ENCODE results near the gene TNRC6A.
"Not testable (repeated sequence)": the region's sequence is repeated elsewhere in the genome, so short reads cannot be mapped to it uniquely, and the experiment has no call there.

Gene TNRC6A

DNA sequence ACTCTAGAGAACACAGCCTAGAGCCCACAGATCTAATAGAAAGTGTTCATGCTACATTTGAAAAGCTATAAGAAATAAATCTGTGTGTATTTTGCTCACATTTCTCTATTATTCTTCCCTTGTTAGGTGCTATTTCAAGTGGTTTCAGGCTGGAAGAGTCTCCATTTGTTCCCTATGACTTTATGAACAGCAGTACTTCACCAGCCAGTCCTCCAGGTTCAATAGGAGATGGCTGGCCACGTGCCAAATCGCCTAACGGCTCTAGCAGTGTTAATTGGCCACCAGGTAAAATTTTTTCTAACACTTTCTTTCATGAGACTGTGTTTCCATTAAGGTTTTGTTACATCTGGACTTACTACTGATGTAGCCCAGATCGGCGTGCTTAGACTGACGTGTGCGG, 85.6 kb downstream of the TNRC6A start:
- no peak for DNase-seq (ENCODE audit: low read depth)

- DNase-seq (ENCODE audit: low read depth) = no peak
These were observed 87.2 kb downstream of the TNRC6A start for GRCh38 chr16:24816688-24817087.

DNA sequence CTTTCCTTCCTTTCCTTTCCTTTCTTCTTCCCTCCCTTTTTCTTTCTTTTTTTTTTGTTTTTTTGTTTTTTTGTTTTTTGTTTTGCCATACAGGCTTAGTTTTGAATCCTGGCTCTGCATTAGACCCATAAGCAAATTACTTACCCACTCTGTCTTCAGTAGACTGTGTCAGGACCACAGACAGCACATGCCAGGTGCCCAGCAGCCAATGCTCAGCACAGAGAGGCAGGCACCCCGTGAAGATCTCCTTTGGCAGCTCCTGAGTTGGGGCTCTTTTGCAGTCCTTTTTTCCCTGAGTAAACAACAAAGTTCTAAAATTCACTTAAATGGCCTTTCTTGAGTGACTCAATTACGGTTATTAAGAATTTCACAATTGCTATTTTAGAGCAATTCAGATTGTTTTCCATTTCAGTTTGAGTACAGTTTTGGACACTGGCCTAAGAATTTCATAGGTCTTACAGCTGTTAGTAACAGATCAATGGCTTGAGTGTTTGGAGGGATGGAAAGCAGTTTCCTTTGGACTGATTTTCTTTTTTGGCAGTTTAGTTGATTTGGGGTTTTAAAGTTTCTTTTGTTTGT, 90.1 kb downstream of the TNRC6A start:
- no peak for DNase-seq (ENCODE audit: low read depth)

- DNase-seq (ENCODE audit: low read depth) = no peak
These were observed 91.1 kb downstream of the TNRC6A start for GRCh38 chr16:24820522-24820921.

GRCh38 chr16:24821129-24821528, 91.7 kb downstream of the TNRC6A start:
- no peak for DNase-seq (ENCODE audit: low read depth)

DNA sequence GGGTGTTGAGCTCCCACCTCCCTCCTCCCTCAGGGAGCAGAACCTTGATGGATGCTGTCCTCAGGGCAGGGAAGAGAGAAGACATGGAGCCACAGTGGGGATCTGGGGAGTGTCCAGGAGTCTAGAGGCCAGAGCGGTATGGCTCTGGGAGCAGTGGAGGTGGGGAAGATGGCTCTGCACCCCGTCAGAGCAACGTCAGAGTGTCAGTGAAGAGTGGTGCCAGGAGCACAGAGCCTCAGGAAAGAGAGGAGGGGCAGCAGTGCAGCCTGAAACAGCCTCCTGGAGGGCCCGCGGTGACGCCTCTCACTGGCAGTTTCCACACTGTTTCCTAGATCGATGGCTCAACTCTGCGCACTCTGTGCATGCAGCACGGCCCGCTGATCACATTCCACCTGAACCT, 93.1 kb downstream of the TNRC6A start:
- no peak for DNase-seq (ENCODE audit: low read depth)

GRCh38 chr16:24822974-24823373, 93.5 kb downstream of the TNRC6A start:
- no peak for DNase-seq (ENCODE audit: low read depth)

- no peak for DNase-seq (ENCODE audit: low read depth)
These were observed 96.2 kb downstream of the TNRC6A start for GRCh38 chr16:24825696-24826095.

DNA sequence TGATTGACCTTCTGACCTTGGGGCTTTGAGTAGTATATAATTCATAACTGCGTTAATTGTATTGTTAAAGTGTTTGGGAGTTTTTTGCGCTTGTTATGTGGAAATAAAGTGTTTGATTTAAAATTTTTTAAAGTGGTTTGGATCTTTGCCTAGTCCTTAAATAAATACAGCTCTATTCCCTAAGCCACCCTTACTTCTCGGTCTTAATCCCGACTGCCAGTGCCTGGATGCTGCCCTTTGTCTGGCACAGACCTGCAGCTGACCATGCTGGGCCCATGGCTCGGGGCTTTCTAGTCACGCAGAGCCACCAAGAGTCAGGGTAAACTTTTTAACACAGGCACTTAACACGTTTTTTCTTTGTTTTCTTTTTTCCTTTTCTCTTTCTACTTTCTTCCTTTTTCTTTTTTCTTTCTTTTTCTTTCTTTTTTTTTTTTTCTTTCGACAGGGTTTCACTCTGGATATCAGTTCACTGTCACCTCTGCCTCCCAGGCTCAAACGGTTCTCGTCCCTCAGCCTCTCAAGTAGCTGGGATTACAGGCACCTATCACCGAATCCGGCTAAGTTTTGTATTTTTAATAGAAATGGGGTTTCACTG, 96.7 kb downstream of the TNRC6A start:
- DNase-seq (ENCODE audit: low read depth) = no peak

- no peak for DNase-seq (ENCODE audit: low read depth)
These were observed 97.5 kb downstream of the TNRC6A start for GRCh38 chr16:24826817-24827566.

- no peak for DNase-seq (ENCODE audit: low read depth)
These were observed 99.7 kb downstream of the TNRC6A start for GRCh38 chr16:24829153-24829552.

GRCh38 chr16:24833352-24833751, 103.9 kb downstream of the TNRC6A start:
- DNase-seq (ENCODE audit: low read depth) = no peak

DNA sequence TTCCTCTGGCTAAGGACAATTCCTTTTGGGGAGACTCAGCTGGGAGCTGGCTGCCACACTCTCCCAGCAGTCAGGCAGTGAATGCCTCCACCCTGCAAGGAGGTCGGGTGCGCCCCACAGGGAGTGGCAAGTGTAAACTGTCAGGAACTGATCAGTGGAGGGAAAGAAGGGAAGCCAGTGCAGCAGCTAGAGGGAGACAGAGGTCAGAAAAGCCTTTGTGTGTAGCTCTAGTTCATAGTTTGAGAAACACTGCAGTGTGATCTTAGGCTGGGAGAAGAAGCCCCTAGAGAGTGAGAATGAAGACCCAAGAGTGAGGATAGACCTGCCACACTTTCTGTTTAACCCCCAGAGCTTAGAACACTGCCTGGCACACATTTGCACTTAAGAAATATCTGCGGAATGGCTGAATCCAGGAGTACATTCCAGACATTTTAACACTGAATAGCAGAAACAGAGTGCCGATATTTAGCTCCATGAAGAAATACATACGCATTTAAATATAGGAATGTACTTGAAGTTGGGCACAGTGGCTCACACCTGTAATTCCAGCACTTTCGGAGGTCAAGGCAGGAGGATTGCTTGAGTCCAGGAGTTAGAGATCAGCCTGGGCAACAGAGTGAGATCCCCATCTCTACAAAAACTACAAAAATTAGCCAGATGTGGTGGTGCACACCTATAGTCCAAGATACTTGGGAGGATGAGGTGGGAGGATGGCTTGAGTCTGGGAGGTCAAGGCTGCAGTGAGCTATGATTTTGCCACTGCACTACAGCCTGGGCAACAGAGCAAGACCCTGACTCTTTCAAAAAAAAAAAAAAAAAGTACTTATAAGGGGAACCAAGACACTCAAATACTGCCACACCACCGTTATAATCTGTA, 105.2 kb downstream of the TNRC6A start:
- DNase-seq (ENCODE audit: low read depth) = no peak

GRCh38 chr16:24836836-24837235, 107.4 kb downstream of the TNRC6A start:
- no peak for DNase-seq (ENCODE audit: low read depth)

DNA sequence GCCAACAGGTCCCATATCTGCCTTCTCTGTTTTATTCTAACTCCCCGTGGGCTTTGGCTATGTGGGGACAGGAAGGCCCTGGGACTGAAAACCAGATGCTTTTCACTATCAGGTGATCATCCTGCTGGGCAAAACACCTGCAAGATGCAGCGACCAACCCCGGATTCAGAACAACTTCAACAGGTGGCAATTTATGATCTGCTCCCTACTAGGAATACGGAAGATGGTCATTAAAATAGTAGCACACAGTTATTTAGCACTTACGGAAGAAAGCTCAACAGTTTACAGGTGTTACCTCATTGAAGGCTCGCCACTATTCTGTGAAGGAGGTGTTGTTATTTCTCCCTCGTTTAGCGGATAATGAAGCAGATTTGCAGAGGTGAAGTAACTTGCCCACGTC, 108.5 kb downstream of the TNRC6A start:
- DNase-seq (ENCODE audit: low read depth) = no peak

- DNase-seq (ENCODE audit: low read depth) = peak; percentile 39
These were observed 109.3 kb downstream of the TNRC6A start for GRCh38 chr16:24838554-24839266.

DNA sequence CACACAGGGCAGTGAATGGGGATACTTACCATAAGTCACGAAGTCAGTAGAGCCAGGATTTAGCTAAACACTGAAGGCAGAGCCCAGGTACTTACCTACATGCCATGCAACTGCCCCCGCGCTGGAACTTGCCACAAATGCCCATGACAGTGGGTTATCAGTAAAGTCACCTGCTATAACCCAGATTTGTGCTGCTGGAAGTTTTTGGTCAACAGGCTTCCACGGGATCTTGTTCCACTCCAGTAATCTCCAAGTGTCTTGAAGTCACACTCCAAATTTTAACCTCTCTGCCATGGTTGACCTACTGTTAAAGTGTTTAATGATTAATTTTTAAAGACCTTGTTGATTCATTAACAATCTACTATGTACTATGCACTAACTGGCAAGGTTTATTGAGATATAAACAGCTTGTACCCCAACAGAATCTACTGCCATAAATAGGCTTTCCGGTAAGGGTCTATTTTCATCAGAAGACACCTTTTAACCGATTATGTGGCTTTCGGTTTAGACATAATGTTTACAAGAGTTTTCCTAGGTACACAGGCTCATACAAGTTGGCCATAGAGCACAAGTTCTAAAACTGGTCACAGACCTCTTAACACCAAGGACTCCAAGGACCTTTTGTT, 110.0 kb downstream of the TNRC6A start:
- DNase-seq (ENCODE audit: low read depth) = no peak

DNA sequence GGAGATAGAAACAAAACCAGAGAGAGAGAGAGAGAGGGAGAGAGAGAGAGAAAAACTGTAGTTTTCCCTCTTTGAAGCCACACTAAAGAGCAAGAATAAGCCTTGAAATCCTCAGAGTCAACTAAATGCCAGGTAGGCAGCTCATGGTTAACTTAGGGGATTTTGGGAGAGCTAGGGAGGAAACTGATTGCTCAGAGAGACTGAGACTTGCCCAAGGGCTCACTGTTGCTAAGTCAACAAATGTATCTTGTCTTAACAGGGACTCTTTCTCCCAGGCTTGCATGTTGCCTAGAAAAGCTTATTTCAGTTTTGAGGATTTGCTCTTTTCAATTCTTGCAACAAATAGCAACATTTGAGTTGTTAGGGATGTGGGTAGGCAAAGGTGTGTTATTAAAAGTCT, 111.8 kb downstream of the TNRC6A start:
- DNase-seq (ENCODE audit: low read depth) = no peak

GRCh38 chr16:24844101-24845030, 114.9 kb downstream of the TNRC6A start:
- DNase-seq (ENCODE audit: low read depth) = no peak

DNA sequence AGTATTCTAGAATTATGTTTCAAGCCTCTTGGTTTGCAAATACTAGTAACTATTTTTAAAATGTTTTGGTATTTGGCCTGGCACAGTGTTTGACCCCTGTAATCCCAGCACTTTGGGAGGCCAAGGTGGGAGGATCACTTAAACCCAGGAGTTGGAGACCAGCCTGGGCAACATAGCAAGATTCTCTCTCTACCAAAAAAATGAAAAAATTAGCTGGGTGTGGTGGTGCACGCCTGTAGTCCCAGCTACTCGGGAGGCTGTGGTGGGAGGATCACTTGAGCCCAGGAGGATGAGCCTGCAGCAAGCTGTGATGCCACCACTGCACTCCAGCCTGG, 115.5 kb downstream of the TNRC6A start:
- DNase-seq (ENCODE audit: low read depth) = not testable (repeated sequence)

All from GM04503 (cell line).